ENCODE results near the gene EDN1. TPM values are rescaled to one million over a fixed set of nuclear protein-coding genes. Genes with fewer than 3 reads are reported as not detected.

EDN1 gene
- total and polyA plus RNA-seq, 2 donors (not counting 1 experiment from before 2014, with no cell fraction given): 0.17 to 10.1 TPM

DNA sequence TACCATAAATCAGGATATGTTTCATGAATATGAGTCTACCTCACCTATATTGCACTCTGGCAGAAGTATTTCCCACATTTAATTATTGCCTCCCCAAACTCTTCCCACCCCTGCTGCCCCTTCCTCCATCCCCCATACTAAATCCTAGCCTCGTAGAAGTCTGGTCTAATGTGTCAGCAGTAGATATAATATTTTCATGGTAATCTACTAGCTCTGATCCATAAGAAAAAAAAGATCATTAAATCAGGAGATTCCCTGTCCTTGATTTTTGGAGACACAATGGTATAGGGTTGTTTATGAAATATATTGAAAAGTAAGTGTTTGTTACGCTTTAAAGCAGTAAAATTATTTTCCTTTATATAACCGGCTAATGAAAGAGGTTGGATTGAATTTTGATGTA lies 6.4 kb downstream of the EDN1 start:
- DNase-seq (ENCODE audit: low read depth in 2 of 2): no peak
- Histone ChIP-seq H2AFZ (ENCODE audit: low read length) (no peak overlapping the region), H3K9me3 (ENCODE audit: control insufficient read depth, insufficient read depth, low read depth, low read length) (no peaks in the 10 kb centered on the region), H3K4me1 (ENCODE audit: control insufficient read depth, extremely low read depth, insufficient read depth, low read length) (peaks cover 2% of the 10 kb centered on the region), H4K20me1 (ENCODE audit: control insufficient read depth, extremely low read depth, insufficient read depth, low read length) (no peaks in the 10 kb centered on the region), H3K27me3 (ENCODE audit: control insufficient read depth, insufficient read depth, low read length) (no peaks in the 10 kb centered on the region), H3K36me3 (ENCODE audit: control insufficient read depth, insufficient read depth, low read length) (no peaks in the 10 kb centered on the region), H3K4me2 (ENCODE audit: extremely low read depth, insufficient read depth, low read length) (no peak overlapping the region), H3K79me2 (ENCODE audit: control insufficient read depth, insufficient read depth, low read length) (no peaks in the 10 kb centered on the region), H3K4me3 (replicated peaks in 1 of 4; ENCODE audit: control extremely low read depth in 1 of 4, insufficient read depth in 1 of 4, low read depth in 3 of 4, low read length in 4 of 4) (no peak overlapping the region), H3K9ac (ENCODE audit: insufficient read depth, low read length) (no peak overlapping the region), H3K27ac (ENCODE audit: insufficient read depth, low read length) (no peak overlapping the region)
- TF ChIP-seq CTCF (conservative IDR thresholded peaks at IDR 0.05 in 1 of 2, IDR thresholded peaks at IDR 0.05 in 1 of 2; ENCODE audit: low read depth in 1 of 2, low read length in 2 of 2) (no peak), EZH2 (IDR thresholded peaks at IDR 0.05; ENCODE audit: low read length, missing control alignments) (no peak)

DNA sequence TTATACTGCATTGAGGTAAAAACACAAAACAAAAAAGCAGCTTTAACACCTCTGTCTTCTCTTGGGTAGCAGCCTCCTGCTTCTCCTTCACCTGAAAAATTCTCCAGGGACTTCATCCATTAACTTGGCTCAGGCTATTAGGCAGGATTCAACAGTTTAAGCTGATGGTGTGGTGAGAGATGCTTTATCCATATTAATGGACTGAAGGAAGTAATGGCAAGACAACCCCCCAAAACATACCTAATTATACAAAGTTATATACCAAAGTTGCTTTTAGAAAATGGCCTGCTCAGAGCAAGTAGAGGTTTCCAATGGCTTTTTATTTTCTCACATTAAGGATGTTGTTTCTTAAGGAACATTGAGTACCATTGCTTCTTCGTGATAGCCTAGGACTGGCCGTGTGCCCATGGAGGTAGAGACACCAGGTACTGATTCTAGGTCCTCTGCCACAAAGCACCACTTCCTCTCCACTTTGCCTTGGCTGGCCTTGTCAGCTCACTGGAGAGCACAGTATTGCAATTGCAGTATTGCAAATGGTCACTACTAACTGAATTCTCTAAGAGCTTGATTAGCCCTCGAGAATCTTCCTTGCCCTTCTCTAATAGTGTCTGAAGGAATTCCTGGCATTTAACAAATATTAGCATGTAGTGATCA lies 7.3 kb downstream of the EDN1 start:
- H3K4me1 ChIP-seq (ENCODE audit: control insufficient read depth, extremely low read depth, insufficient read depth, low read length): peaks cover 2% of the 10 kb centered on the region
- no peak for DNase-seq (ENCODE audit: low read depth in 2 of 2)
- no peak overlapping the region for H3K9ac ChIP-seq (ENCODE audit: insufficient read depth, low read length)
- H2AFZ ChIP-seq (ENCODE audit: low read length): no peak overlapping the region
- no peaks in the 10 kb centered on the region for H3K79me2 ChIP-seq (ENCODE audit: control insufficient read depth, insufficient read depth, low read length)
- H4K20me1 ChIP-seq (ENCODE audit: control insufficient read depth, extremely low read depth, insufficient read depth, low read length): no peaks in the 10 kb centered on the region
- no peak overlapping the region for H3K4me2 ChIP-seq (ENCODE audit: extremely low read depth, insufficient read depth, low read length)
- H3K27me3 ChIP-seq (ENCODE audit: control insufficient read depth, insufficient read depth, low read length): no peaks in the 10 kb centered on the region
- no peak overlapping the region for H3K27ac ChIP-seq (ENCODE audit: insufficient read depth, low read length)
- no peak for TF ChIP-seq EZH2 (IDR thresholded peaks at IDR 0.05; ENCODE audit: low read length, missing control alignments)
- no peak for TF ChIP-seq CTCF (conservative IDR thresholded peaks at IDR 0.05 in 1 of 2, IDR thresholded peaks at IDR 0.05 in 1 of 2; ENCODE audit: low read depth in 1 of 2, low read length in 2 of 2)
- H3K9me3 ChIP-seq (ENCODE audit: control insufficient read depth, insufficient read depth, low read depth, low read length): no peaks in the 10 kb centered on the region
- H3K36me3 ChIP-seq (ENCODE audit: control insufficient read depth, insufficient read depth, low read length): no peaks in the 10 kb centered on the region
- no peak overlapping the region for H3K4me3 ChIP-seq (replicated peaks in 1 of 4; ENCODE audit: control extremely low read depth in 1 of 4, insufficient read depth in 1 of 4, low read depth in 3 of 4, low read length in 4 of 4)

DNA sequence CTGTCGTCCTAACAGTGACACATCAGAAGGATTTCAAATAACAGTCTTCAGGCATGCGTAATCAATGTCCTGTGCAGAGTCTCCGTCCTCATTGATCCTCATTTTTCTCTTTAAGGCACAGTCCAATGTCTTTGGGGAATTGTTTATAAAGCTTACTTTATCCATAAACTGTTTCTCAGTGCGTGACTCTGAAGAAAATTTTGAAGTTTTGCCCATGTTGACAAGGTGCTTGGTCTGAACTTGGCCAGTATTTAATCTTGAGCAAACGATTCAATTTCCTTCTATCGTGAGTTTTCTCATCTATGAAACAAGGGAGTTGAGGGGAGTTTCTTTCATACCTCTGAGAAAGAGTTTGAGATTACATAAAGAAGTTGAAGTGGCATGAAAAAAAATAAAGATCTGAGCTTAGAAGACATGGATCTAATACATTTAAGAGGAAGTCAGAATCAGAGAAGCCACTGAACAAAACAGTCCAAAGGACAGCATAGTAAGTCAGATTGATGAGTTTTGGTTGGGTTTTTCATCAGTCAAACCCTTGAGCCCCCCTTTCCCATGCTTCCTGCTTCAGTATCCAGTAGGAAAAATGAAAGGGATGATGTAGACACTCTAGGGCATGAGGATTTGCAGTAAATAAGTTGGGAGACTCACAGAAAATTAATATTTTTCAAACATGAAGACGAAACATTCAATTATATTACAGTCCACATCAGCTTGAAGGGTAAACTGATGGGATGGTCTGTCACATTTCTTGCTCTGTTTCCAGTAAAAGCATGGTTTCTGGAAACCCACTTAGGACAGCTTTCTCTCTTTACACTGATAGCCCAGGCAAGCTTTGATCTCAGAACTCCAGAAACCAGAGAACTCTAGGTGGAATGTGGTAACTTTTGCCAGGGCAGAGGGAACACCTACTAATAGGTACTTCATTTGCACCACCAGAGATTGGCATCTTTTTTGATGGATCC lies 8.1 kb downstream of the EDN1 start:
- H3K4me3 ChIP-seq (replicated peaks in 1 of 4; ENCODE audit: control extremely low read depth in 1 of 4, insufficient read depth in 1 of 4, low read depth in 3 of 4, low read length in 4 of 4): no peak overlapping the region
- no peak overlapping the region for H2AFZ ChIP-seq (ENCODE audit: low read length)
- H3K9ac ChIP-seq (ENCODE audit: insufficient read depth, low read length): no peak overlapping the region
- no peaks in the 10 kb centered on the region for H3K27me3 ChIP-seq (ENCODE audit: control insufficient read depth, insufficient read depth, low read length)
- DNase-seq (ENCODE audit: low read depth in 2 of 2): no peak
- H3K4me1 ChIP-seq (ENCODE audit: control insufficient read depth, extremely low read depth, insufficient read depth, low read length): peaks cover 2% of the 10 kb centered on the region
- no peak overlapping the region for H3K4me2 ChIP-seq (ENCODE audit: extremely low read depth, insufficient read depth, low read length)
- H3K27ac ChIP-seq (ENCODE audit: insufficient read depth, low read length): no peak overlapping the region
- no peaks in the 10 kb centered on the region for H3K79me2 ChIP-seq (ENCODE audit: control insufficient read depth, insufficient read depth, low read length)
- H4K20me1 ChIP-seq (ENCODE audit: control insufficient read depth, extremely low read depth, insufficient read depth, low read length): no peaks in the 10 kb centered on the region
- no peaks in the 10 kb centered on the region for H3K36me3 ChIP-seq (ENCODE audit: control insufficient read depth, insufficient read depth, low read length)
- TF ChIP-seq CTCF (conservative IDR thresholded peaks at IDR 0.05 in 1 of 2, IDR thresholded peaks at IDR 0.05 in 1 of 2; ENCODE audit: low read depth in 1 of 2, low read length in 2 of 2) (no peak), EZH2 (IDR thresholded peaks at IDR 0.05; ENCODE audit: low read length, missing control alignments) (no peak)
- no peaks in the 10 kb centered on the region for H3K9me3 ChIP-seq (ENCODE audit: control insufficient read depth, insufficient read depth, low read depth, low read length)

Measured in fibroblast of lung (primary cell).